Esophagus squamous epithelium (tissue), 4 donors: ENCODE results near the gene GLRX3.

Experiments used
- CTCF ChIP-seq, 6 experiments: fragments of 450-650 bp in 4 of 6; fragments of 200-600 bp in 2 of 6; sonication (generic) in 2 of 6; IDR thresholded peaks; one replicate each; pipeline ENCODE4 v1.5.1; 2016 to 2019; ENCODE audit warnings: antibody characterized with exemption in 6 of 6, mild to moderate bottlenecking in 4 of 6, moderate library complexity in 4 of 6
- POLR2A ChIP-seq, 4 donors: fragments of 450-650 bp; IDR thresholded peaks; one replicate each; pipeline ENCODE4 v1.6.1; 2017; ENCODE audit warnings: antibody characterized with exemption in 4 of 4, mild to moderate bottlenecking in 4 of 4, moderate library complexity in 3 of 4

- no peak for TF ChIP-seq CTCF (IDR thresholded peaks at IDR 0.05)
- no peak for TF ChIP-seq POLR2A (IDR thresholded peaks at IDR 0.05)
These were observed 55.2 kb downstream of the GLRX3 start for GRCh38 chr10:130191380-130191779.
